Mesenchymal stem cell (in vitro differentiated cells and primary cell): ENCODE results near the gene SNRPB2.

Experiments used
- DNase-seq: peaks from one replicate; pipeline ENCODE4 v3.0.0-alpha.2; 2013
- H2AFZ ChIP-seq: one replicate; pipeline ENCODE4 v1.6.1; 2013; ENCODE audit warnings: low read depth, mild to moderate bottlenecking, control low read depth, inconsistent platforms, low read length, moderate library complexity
- H2AK5ac ChIP-seq: 2 replicates; pipeline ENCODE4 v1.6.1; 2013; ENCODE audit warnings: low read length, moderate library complexity, mild to moderate bottlenecking, inconsistent platforms; ENCODE audit not compliant: severe bottlenecking
- H2BK120ac ChIP-seq: one replicate; pipeline ENCODE4 v1.6.1; 2013; ENCODE audit warnings: low read depth, mild to moderate bottlenecking, inconsistent platforms, low read length, moderate library complexity
- H2BK12ac ChIP-seq, 2 experiments: one replicate each; pipeline ENCODE4 v1.6.1; 2013; ENCODE audit warnings: inconsistent platforms in 2 of 2, low read length in 2 of 2, mild to moderate bottlenecking in 2 of 2, moderate library complexity in 2 of 2, control low read depth in 1 of 2
- H2BK15ac ChIP-seq: one replicate; pipeline ENCODE4 v1.6.1; 2013; ENCODE audit warnings: mild to moderate bottlenecking, low read depth, inconsistent platforms; ENCODE audit not compliant: poor library complexity, severe bottlenecking
- H2BK5ac ChIP-seq: 2 replicates; pipeline ENCODE4 v1.6.1; 2013; ENCODE audit warnings: low read depth, mild to moderate bottlenecking, low read length, control low read depth, inconsistent platforms; ENCODE audit not compliant: poor library complexity, severe bottlenecking
- H3K14ac ChIP-seq, 2 experiments: one replicate each; pipeline ENCODE4 v1.6.1; 2013; ENCODE audit warnings: inconsistent platforms in 2 of 2, low read length in 2 of 2, control low read depth in 1 of 2, mild to moderate bottlenecking in 1 of 2, moderate library complexity in 1 of 2
- H3K18ac ChIP-seq, 2 experiments: one replicate each; pipeline ENCODE4 v1.6.1; 2013; ENCODE audit warnings: inconsistent platforms in 2 of 2, low read length in 2 of 2, control low read depth in 1 of 2, low read depth in 1 of 2, mild to moderate bottlenecking in 1 of 2
- H3K23ac ChIP-seq, 2 experiments: one replicate each; pipeline ENCODE4 v1.6.1; 2013; ENCODE audit warnings: inconsistent platforms in 2 of 2, low read length in 2 of 2, mild to moderate bottlenecking in 2 of 2, moderate library complexity in 2 of 2, control low read depth in 1 of 2
- H3K27ac ChIP-seq: 2 replicates; pipeline ENCODE4 v1.5.1; 2013; ENCODE audit warnings: mild to moderate bottlenecking, moderate library complexity, low read length, control low read depth, inconsistent platforms; ENCODE audit not compliant: poor library complexity, severe bottlenecking
- H3K27me3 ChIP-seq, 2 experiments: 2 replicates each; pipeline versions ENCODE4 v1.6.1 to v1.7.0; 2013; ENCODE audit warnings: low read length in 2 of 2, mild to moderate bottlenecking in 2 of 2, moderate library complexity in 2 of 2, control low read depth in 1 of 2, inconsistent platforms in 1 of 2; ENCODE audit not compliant: control insufficient read depth in 1 of 2, insufficient read depth in 1 of 2
- H3K36me3 ChIP-seq, 2 experiments: 2 replicates each; pipeline versions ENCODE4 v1.6.1 to v1.7.0; 2013; ENCODE audit warnings: low read length in 2 of 2, control low read depth in 1 of 2, inconsistent platforms in 1 of 2, low read depth in 1 of 2, mild to moderate bottlenecking in 1 of 2; ENCODE audit not compliant: insufficient read depth in 2 of 2, control insufficient read depth in 1 of 2
- H3K4ac ChIP-seq, 2 experiments: one replicate each; pipeline ENCODE4 v1.6.1; 2013; ENCODE audit warnings: inconsistent platforms in 2 of 2, low read length in 2 of 2, mild to moderate bottlenecking in 2 of 2, moderate library complexity in 2 of 2, control low read depth in 1 of 2, low read depth in 1 of 2
- H3K4me1 ChIP-seq: 2 replicates; pipeline ENCODE4 v1.6.1; 2013; ENCODE audit warnings: low read depth, low read length, control low read depth; ENCODE audit not compliant: control insufficient read depth, insufficient read depth
- H3K4me2 ChIP-seq: 2 replicates; pipeline ENCODE4 v1.6.1; 2013; ENCODE audit warnings: low read length, mild to moderate bottlenecking, inconsistent platforms; ENCODE audit not compliant: poor library complexity, severe bottlenecking
- H3K4me3 ChIP-seq, 2 experiments: 2 replicates each; pipeline versions ENCODE4 v1.5.1 to v1.7.0; 2013; ENCODE audit warnings: low read length in 2 of 2, mild to moderate bottlenecking in 2 of 2, control low read depth in 1 of 2, low read depth in 1 of 2; ENCODE audit not compliant: insufficient read depth in 1 of 2
- H3K79me1 ChIP-seq: replicated peaks from 2 replicates; pipeline ENCODE4 v1.6.1; 2013; ENCODE audit warnings: mild to moderate bottlenecking, control low read depth, low read length, inconsistent platforms; ENCODE audit not compliant: poor library complexity, severe bottlenecking
- H3K9ac ChIP-seq: 2 replicates; pipeline ENCODE4 v1.7.0; 2013; ENCODE audit warnings: mild to moderate bottlenecking, low read length, moderate library complexity
- H3K9me3 ChIP-seq: 2 replicates; pipeline ENCODE4 v1.7.0; 2013; ENCODE audit warnings: mild to moderate bottlenecking, low read length; ENCODE audit not compliant: control insufficient read depth
- H4K8ac ChIP-seq: one replicate; pipeline ENCODE4 v1.6.1; 2013; ENCODE audit warnings: inconsistent platforms, mild to moderate bottlenecking, low read length, moderate library complexity
- H4K91ac ChIP-seq: one replicate; pipeline ENCODE4 v1.6.1; 2013; ENCODE audit warnings: mild to moderate bottlenecking, low read length, inconsistent platforms
- WGBS: methylation state at CpG from one replicate; pipeline ENCODE4 v1.1.7; 2013; ENCODE audit warnings: mixed read lengths; 5-methylcytosine and 5-hydroxymethylcytosine counted together

SNRPB2 gene

GRCh38 chr20:16714751-16715150, 15.1 kb upstream of the SNRPB2 start:
- H3K4me2 ChIP-seq: no peak overlapping the region
- no peak overlapping the region for H3K9ac ChIP-seq
- no peak overlapping the region for H2BK120ac ChIP-seq
- H3K9me3 ChIP-seq: no peaks in the 10 kb centered on the region
- no peak overlapping the region for H2BK5ac ChIP-seq
- H3K23ac ChIP-seq: no peak overlapping the region
- H3K4ac ChIP-seq: no peak overlapping the region
- no peak overlapping the region for H2AK5ac ChIP-seq
- no peaks in the 10 kb centered on the region for H3K79me1 ChIP-seq
- H3K4me1 ChIP-seq: no peaks in the 10 kb centered on the region
- H3K27me3 ChIP-seq: peaks cover 18 to 21% of the 10 kb centered on the region in 2 experiments
- no peaks in the 10 kb centered on the region for H3K36me3 ChIP-seq
- no peak overlapping the region for H2BK12ac ChIP-seq
- H2AFZ ChIP-seq: no peak overlapping the region
- DNase-seq: no peak
- H2BK15ac ChIP-seq: no peak overlapping the region
- no peak overlapping the region for H3K27ac ChIP-seq
- H3K14ac ChIP-seq: no peak overlapping the region
- 67% methylated on average over 4 of the region's 4 CpGs for WGBS
- H3K4me3 ChIP-seq: no peak overlapping the region
- no peak overlapping the region for H4K91ac ChIP-seq
- no peak overlapping the region for H4K8ac ChIP-seq
- no peak overlapping the region for H3K18ac ChIP-seq

GRCh38 chr20:16719421-16719820, 10.4 kb upstream of the SNRPB2 start:
- Histone ChIP-seq H3K18ac (no peak overlapping the region), H3K4ac (no peak overlapping the region), H3K9me3 (peaks cover 3% of the 10 kb centered on the region), H2BK12ac (no peak overlapping the region), H2BK15ac (no peak overlapping the region), H3K4me1 (no peaks in the 10 kb centered on the region), H2BK5ac (no peak overlapping the region), H3K23ac (no peak overlapping the region), H3K27me3 (peaks cover 26 to 29% of the 10 kb centered on the region in 2 experiments), H3K9ac (no peak overlapping the region), H2BK120ac (no peak overlapping the region), H4K8ac (no peak overlapping the region), H2AFZ (no peak overlapping the region), H3K14ac (no peak overlapping the region), H3K36me3 (no peaks in the 10 kb centered on the region), H4K91ac (no peak overlapping the region), H3K4me3 (no peak overlapping the region), H3K4me2 (no peak overlapping the region), H3K79me1 (no peaks in the 10 kb centered on the region), H3K27ac (no peak overlapping the region), H2AK5ac (no peak overlapping the region)
- WGBS: 64% methylated on average over 1 of the region's 1 CpG
- DNase-seq: no peak

- H3K79me1 ChIP-seq: peaks cover 9% of the 10 kb centered on the region
- no peak overlapping the region for H3K27ac ChIP-seq
- peak overlapping the region in 1 of 2 experiments; percentile 92 for H3K18ac ChIP-seq
- WGBS: 100% methylated on average over 1 of the region's 1 CpG
- H3K14ac ChIP-seq: no peak overlapping the region
- peak overlapping the region; percentile 94 for H2AFZ ChIP-seq
- DNase-seq: no peak
- no peak overlapping the region for H4K91ac ChIP-seq
- H3K27me3 ChIP-seq: peaks cover 0 to 6% of the 10 kb centered on the region in 2 experiments
- H3K23ac ChIP-seq: no peak overlapping the region
- H3K4me3 ChIP-seq: peak overlapping the region in 1 of 2 experiments; percentile 98
- H2BK120ac ChIP-seq: no peak overlapping the region
- H2BK15ac ChIP-seq: no peak overlapping the region
- H3K4ac ChIP-seq: peak overlapping the region; percentile 64 to 84
- peaks cover 3 to 22% of the 10 kb centered on the region in 2 experiments for H3K36me3 ChIP-seq
- H3K4me2 ChIP-seq: peak overlapping the region; percentile 63
- H2BK5ac ChIP-seq: no peak overlapping the region
- H3K9ac ChIP-seq: peak overlapping the region; percentile 98
- peaks cover 4% of the 10 kb centered on the region for H3K9me3 ChIP-seq
- H2BK12ac ChIP-seq: no peak overlapping the region
- peak overlapping the region; percentile 100 for H4K8ac ChIP-seq
- no peaks in the 10 kb centered on the region for H3K4me1 ChIP-seq
- H2AK5ac ChIP-seq: no peak overlapping the region
These were observed 746 bp upstream of the SNRPB2 start for GRCh38 chr20:16729080-16729479.

GRCh38 chr20:16732506-16733152, 2.8 kb downstream of the SNRPB2 start:
- Histone ChIP-seq H3K27ac (no peak overlapping the region), H4K91ac (no peak overlapping the region), H3K23ac (no peak overlapping the region), H3K79me1 (peaks cover 19% of the 10 kb centered on the region), H2AFZ (no peak overlapping the region), H3K4me2 (no peak overlapping the region), H2BK5ac (no peak overlapping the region), H2AK5ac (no peak overlapping the region), H3K4me3 (no peak overlapping the region), H2BK120ac (no peak overlapping the region), H3K18ac (no peak overlapping the region), H2BK15ac (no peak overlapping the region), H3K9ac (no peak overlapping the region), H4K8ac (no peak overlapping the region), H3K14ac (no peak overlapping the region), H3K4ac (no peak overlapping the region), H3K36me3 (peaks cover 9 to 57% of the 10 kb centered on the region in 2 experiments), H2BK12ac (no peak overlapping the region), H3K4me1 (no peaks in the 10 kb centered on the region), H3K27me3 (no peaks in the 10 kb centered on the region), H3K9me3 (no peaks in the 10 kb centered on the region)
- 76% methylated on average over 4 of the region's 4 CpGs for WGBS
- DNase-seq: peak; percentile 5
